ENCODE data around the gene YPEL1.
"Not testable (repeated sequence)": the region's sequence is repeated elsewhere in the genome, so short reads cannot be mapped to it uniquely, and the experiment has no call there.

Gene YPEL1

DNA sequence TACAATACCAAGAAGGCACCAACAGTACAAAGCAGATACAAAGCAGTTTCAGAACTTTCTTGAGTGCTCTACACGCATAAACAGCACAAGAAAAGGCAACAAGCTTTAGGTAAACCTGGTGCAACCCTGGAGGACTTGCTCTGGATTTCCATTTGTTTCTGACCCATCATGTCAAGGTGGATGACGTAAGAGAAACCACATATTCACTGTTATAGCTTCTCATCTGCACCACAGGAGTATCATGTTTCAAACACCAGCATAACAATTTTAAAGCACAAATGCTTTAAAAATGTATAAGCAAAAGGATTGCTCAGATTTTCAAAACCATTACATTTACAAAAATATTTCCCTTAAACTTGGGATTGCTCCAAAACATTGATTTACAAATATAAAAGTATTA, 25.0 kb upstream of the YPEL1 start:
- peaks cover 27% of the 10 kb centered on the region for H3K4me1 Mint-ChIP-seq
- CTCF ChIA-PET = no interaction called here
- H3K27me3 Mint-ChIP-seq = no peaks in the 10 kb centered on the region
- no peak overlapping the region for H3K4me3 Mint-ChIP-seq
- no peak for DNase-seq
- H3K36me3 Mint-ChIP-seq = peaks cover 40% of the 10 kb centered on the region
- H3K27ac Mint-ChIP-seq = no peak overlapping the region
- H3K9me3 Mint-ChIP-seq = no peaks in the 10 kb centered on the region

DNA sequence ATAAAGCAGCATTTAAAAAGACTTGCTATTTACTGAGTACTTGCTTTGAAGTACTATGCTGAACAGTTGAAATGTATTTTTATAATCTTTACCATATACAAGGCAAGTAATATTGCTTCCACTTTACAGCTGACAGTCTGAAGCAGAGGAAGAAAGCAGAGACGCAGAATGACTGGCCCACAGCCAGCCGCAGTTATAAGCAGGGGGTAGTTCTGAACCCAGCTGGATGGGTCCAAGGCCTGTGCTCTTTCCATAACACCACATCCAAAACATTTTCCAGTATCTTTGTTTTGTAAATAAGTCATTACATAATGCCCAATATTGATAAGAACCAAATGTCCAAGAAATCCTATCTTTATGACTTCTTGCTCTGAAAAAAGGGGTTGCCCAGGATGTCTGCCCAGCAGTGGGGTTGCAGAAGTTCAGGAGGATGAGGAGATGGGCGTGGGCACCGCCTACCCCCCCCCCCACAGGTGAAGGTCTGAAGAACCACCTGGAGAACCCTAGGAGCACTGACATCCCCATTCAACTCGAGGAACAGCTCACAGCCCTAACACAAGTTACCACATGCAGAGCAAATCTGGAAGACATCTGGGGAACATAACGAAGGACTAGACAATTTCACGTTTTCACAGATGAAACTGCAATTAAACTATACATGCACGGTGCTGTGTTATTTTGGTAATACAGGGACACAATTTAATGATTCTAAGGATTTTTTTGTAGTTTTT, 24.2 kb upstream of the YPEL1 start:
- no peak for DNase-seq
- H3K9me3 Mint-ChIP-seq = no peaks in the 10 kb centered on the region
- H3K36me3 Mint-ChIP-seq = peaks cover 34% of the 10 kb centered on the region
- peaks cover 19% of the 10 kb centered on the region for H3K4me1 Mint-ChIP-seq
- H3K27ac Mint-ChIP-seq = no peak overlapping the region
- CTCF ChIA-PET = no interaction called here
- H3K27me3 Mint-ChIP-seq = no peaks in the 10 kb centered on the region
- H3K4me3 Mint-ChIP-seq = no peak overlapping the region

DNA sequence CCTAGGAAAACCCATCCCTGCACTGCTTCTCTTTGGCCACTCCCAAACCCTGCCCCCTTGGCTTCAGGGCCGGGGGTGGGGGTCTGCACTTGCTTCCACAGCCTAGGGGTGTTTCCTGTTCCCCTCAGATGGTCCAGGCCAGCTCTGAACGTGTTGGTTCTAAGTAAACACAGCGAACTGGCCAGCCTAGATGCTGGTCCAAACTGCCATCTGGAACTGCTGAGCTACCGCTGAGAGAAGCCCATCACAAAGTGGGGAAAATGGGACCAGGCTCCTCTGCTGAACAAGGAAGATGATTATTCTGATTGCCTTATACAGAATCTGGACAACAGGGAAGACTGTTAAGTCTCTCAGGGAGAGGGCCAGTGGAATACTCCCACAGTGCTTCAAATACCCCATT, 23.5 kb upstream of the YPEL1 start:
- H3K9me3 Mint-ChIP-seq = no peaks in the 10 kb centered on the region
- H3K27ac Mint-ChIP-seq = no peak overlapping the region
- H3K36me3 Mint-ChIP-seq = peaks cover 31% of the 10 kb centered on the region
- no peak for DNase-seq
- CTCF ChIA-PET = no interaction called here
- no peak overlapping the region for H3K4me3 Mint-ChIP-seq
- H3K27me3 Mint-ChIP-seq = no peaks in the 10 kb centered on the region
- H3K4me1 Mint-ChIP-seq = peaks cover 12% of the 10 kb centered on the region

DNA sequence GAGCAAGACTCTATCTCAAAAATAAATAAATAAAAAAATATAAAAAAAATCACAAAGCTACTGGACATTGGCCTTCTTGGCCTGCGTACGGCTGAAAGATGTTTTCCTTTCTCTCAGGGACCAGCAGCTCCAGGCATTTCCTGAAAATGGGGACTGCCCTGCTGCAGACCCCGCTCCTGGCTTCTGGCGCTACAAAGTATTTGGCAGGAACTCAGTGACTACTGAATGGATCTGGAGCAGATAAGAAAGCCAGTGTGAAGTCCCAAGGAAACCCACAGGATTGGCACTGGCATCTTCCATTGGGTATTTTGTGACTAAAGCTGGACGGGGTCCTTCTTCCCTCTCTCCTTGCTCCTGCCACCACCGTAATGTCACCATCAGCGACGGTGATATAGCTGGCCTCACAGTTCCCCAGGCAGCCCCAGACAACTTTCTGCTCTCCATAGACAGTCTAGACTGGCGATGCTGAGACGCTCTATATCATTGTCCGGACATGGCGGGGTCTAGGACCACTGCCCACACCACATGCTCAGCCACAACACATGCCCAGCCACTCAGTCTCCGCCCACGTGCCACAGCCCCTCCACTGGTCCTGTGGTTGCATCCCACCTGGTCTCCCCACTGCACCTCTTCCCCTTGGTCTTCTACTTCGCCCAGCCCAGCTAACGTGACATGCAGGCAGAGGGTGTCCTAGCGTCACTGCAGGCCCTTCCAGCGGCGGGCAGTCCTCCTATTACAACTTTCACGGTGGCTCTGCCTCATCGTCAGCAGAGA, 22.7 kb upstream of the YPEL1 start:
- CTCF ChIA-PET = no interaction called here
- Mint-ChIP-seq H3K27ac (no peak overlapping the region), H3K36me3 (peaks cover 25% of the 10 kb centered on the region), H3K4me1 (peaks cover 5% of the 10 kb centered on the region), H3K27me3 (no peaks in the 10 kb centered on the region), H3K9me3 (no peaks in the 10 kb centered on the region), H3K4me3 (no peak overlapping the region)
- DNase-seq = no peak

DNA sequence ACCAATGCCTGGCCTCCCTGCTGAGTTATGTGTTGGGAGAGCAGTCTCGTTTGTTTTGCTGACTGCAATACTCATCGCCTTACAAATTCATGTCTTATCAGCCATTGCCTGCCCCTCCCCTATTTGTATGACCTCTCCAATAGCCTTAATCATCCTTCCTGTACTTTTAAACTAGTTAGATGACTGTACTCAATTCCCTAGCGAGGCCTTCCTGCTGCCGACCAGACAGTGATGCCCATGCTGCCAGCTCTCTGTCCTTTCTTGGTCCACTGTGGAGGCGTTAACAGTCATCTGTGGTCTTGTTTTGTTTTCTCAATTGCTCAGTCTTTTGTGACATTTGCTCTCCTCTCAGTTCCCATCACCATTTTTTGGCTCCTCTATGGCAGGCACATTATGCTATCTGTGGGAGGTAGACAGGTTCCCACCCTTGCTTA, 20.3 kb upstream of the YPEL1 start:
- CTCF ChIA-PET = no interaction called here
- no peak for DNase-seq
- H3K27me3 Mint-ChIP-seq = no peaks in the 10 kb centered on the region
- no peak overlapping the region for H3K4me3 Mint-ChIP-seq
- H3K9me3 Mint-ChIP-seq = no peaks in the 10 kb centered on the region
- H3K36me3 Mint-ChIP-seq = peaks cover 13% of the 10 kb centered on the region
- H3K27ac Mint-ChIP-seq = peak overlapping the region; percentile 66
- H3K4me1 Mint-ChIP-seq = no peaks in the 10 kb centered on the region

DNA sequence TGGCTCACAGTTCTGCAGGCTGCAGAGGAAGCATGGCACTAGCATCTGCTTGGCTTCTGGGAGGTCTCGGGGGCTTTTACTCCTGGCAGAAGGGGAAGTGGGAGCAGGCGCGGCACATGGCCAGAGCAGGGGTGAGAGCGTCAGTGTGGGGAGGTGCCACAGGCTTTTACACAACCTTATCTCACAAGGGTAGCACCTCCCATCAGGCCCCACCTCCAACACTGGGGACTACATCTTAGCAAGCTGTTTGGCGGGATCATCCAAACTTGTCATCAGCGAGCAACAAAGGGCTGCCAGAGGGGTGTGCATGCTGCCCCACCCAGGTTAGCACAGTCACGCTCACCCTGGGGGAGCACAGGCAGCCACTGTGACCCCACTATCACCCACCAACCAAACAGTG, 18.9 kb upstream of the YPEL1 start:
- Mint-ChIP-seq H3K9me3 (no peaks in the 10 kb centered on the region), H3K4me1 (no peaks in the 10 kb centered on the region), H3K27ac (no peak overlapping the region), H3K27me3 (no peaks in the 10 kb centered on the region), H3K4me3 (no peak overlapping the region), H3K36me3 (peaks cover 12% of the 10 kb centered on the region)
- CTCF ChIA-PET = no interaction called here
- DNase-seq = no peak

DNA sequence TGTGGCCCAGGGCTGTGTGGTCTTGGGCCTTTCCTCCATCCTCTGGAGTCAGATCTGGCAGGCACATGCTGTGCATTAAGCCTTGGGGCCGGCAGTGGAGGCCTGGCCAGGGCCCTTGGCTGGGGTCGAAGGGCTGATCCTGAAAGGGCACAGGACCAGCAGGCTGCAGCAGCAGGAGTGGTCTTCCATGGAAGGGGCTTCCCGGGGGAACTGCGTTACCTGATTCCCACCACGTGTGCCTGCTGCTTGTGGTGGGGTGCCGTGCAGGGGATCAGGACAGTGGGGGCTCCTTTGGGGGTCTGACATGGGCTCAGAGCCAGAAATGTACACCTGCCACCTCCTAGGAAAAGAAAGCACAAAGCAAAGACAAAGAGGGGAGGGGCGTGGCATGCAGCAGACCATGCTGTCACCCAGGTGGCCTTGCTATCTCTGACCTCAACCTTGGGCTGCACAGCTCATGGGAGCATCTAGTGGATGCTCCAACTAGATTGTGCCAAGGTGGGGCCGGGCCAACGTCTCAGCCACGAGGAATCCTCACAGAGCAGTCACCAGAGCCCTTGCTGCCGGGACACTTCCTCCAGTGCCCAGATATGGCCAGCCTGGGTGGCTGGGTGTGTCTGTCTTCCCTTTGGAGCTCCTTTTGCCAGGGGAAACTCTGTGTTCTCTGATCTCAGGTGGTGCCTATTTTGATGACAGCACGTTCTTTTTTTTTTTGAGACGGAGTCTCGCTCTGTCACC, 17.9 kb upstream of the YPEL1 start:
- Mint-ChIP-seq H3K27me3 (no peaks in the 10 kb centered on the region), H3K27ac (no peak overlapping the region)
- CTCF ChIA-PET = no interaction called here

DNA sequence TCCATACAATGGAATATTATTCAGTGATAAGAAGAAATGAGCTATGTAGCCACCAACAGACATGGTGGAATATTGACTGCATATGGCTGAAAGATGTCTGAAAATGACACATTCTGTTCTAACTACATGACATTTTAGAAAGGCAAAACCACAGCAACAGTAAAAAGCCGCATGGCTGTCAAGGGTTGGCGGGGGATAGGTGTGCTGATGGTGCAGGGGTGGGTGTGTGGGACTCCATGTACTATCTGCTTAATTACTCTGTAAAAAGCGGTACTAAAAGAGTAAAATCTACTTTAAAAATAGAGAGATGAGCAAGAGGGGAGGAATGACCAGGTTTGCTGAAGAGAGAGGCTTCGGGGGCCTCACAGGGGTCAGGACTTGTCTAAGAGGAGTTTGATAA, 16.7 kb upstream of the YPEL1 start:
- CTCF ChIA-PET = no interaction called here
- DNase-seq = no peak
- Mint-ChIP-seq H3K9me3 (no peaks in the 10 kb centered on the region), H3K4me3 (no peak overlapping the region), H3K4me1 (no peaks in the 10 kb centered on the region), H3K27ac (no peak overlapping the region), H3K36me3 (peaks cover 3% of the 10 kb centered on the region), H3K27me3 (no peaks in the 10 kb centered on the region)

More for the DNA sequence above, 17.9 kb upstream of the YPEL1 start:
- no peak for DNase-seq
- Mint-ChIP-seq H3K4me3 (no peak overlapping the region), H3K4me1 (no peaks in the 10 kb centered on the region), H3K9me3 (no peaks in the 10 kb centered on the region), H3K36me3 (peaks cover 8% of the 10 kb centered on the region)

DNA sequence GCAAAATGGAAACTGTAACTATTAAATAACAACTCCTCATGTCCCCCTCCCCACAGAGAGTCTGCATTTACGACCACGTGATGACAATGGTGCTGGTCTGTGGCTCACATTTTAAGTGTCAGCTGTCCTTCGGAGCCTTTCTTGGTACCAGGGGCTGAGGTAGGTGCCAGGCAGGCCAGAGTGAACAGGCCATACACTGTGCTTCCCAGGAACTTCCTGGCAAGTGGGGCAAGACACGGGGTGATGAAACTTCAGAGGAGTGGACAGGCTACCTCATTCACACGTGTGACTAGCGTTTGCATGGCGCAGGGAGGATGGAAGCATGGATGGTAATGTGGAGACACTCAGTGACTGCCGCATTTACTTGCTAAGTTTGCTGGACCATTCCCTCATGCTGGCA, 10.4 kb upstream of the YPEL1 start:
- DNase-seq = no peak
- CTCF ChIA-PET = interaction anchor here (0.6 kb wide), 1 partner anchor 1490 kb away, joined by 4 read pairs; no protein-coding TSS in a partner anchor
- no peaks in the 10 kb centered on the region for H3K36me3 Mint-ChIP-seq
- no peaks in the 10 kb centered on the region for H3K27me3 Mint-ChIP-seq
- no peaks in the 10 kb centered on the region for H3K4me1 Mint-ChIP-seq
- H3K27ac Mint-ChIP-seq = no peak overlapping the region
- H3K4me3 Mint-ChIP-seq = no peak overlapping the region
- H3K9me3 Mint-ChIP-seq = no peaks in the 10 kb centered on the region

DNA sequence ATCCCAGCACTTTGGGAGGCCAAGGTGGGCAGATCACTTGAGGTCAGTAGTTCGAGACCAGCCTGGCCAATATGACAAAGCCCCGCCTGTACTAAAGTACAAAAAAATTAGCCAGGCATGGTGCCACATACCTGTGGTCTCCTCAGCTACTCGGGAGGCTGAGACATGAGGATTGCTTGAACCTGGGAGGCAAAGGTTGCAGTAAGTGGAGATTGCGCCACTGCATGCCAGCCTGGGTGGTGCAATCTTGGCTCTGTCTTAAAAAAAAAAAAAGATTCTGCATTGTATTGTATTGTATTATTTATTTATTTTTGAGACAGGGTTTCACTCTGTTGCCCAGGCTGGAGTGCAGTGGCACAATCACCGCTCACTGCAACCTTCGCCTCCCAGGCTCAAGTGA, 9.3 kb upstream of the YPEL1 start:
- H3K4me3 Mint-ChIP-seq, H3K27me3 Mint-ChIP-seq, DNase-seq, H3K4me1 Mint-ChIP-seq, H3K27ac Mint-ChIP-seq, H3K9me3 Mint-ChIP-seq, H3K36me3 Mint-ChIP-seq, CTCF ChIA-PET: not testable (repeated sequence)

DNA sequence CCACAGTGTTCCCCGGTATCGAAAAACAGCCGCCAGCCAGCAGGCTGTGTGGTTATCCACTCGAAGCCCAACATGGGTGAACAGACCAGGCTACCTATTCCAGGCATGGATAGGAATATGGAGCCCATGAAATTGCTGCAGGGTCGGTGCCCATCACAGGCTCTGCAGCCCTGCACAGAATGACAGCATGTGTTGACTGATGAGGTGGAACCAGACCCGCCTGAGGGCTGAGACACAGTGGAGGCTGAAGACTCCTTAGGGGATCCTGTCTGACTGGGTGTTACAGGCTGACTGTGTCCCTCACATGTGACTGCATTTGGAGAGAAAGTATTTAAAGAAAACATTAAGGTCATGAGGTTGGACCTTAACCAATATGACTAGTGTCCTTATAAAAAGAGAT, 6.2 kb upstream of the YPEL1 start:
- CTCF ChIA-PET = no interaction called here
- Mint-ChIP-seq H3K4me1 (no peaks in the 10 kb centered on the region), H3K27ac (no peak overlapping the region), H3K27me3 (peaks cover 28% of the 10 kb centered on the region), H3K9me3 (no peaks in the 10 kb centered on the region), H3K36me3 (no peaks in the 10 kb centered on the region), H3K4me3 (no peak overlapping the region)
- DNase-seq = no peak

DNA sequence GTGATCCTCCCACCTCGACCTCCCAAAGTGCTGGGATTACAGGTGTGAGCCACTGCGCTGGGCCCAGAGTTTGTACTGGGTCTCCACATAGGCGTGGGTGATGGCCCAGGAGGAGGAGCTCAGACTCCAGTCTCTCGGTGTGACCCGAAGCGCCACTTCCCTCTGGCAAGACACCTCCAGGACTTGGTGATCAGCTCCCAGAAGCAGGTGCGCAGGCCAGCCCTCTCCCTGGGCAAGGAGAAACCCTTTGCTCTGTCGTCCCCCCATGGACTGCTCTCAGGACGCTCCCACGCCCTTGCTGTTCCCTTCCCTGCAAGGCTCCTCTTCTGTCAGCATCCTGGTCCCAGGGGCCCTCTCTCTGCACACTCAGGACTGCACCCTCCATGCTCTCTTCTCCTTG, 5.5 kb upstream of the YPEL1 start:
- DNase-seq = no peak
- H3K9me3 Mint-ChIP-seq = no peaks in the 10 kb centered on the region
- CTCF ChIA-PET = no interaction called here
- H3K4me3 Mint-ChIP-seq = no peak overlapping the region
- H3K27me3 Mint-ChIP-seq = peaks cover 35% of the 10 kb centered on the region
- no peaks in the 10 kb centered on the region for H3K36me3 Mint-ChIP-seq
- H3K4me1 Mint-ChIP-seq = no peaks in the 10 kb centered on the region
- no peak overlapping the region for H3K27ac Mint-ChIP-seq

DNA sequence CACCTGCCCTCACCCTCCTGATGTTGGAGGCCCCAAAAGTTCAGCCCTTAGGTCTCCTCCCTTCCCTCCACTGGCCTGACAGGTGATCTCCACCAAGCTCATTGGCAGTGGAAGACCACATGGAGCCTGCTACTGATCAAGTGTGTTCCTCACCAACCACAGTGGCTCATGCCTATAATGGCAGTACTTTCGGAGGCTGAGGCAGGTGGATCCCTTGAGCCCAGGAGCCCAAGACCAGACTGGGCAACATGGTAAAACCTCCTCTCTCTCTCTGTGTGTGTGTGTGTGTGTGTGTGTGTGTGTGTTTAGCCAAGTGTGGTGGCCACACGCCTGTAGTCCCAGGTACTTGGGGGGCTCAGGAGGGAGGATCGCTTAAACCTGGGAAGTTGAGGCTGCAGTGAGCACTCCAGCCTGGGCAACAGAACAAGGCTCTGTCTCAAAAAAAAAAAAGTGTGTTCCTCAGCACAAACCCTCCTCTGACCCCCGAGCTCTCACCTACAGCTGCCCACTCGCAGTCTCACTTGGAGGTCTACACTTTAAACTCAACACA, 4.3 kb upstream of the YPEL1 start:
- H3K36me3 Mint-ChIP-seq = no peaks in the 10 kb centered on the region
- H3K9me3 Mint-ChIP-seq = no peaks in the 10 kb centered on the region
- no peak overlapping the region for H3K27ac Mint-ChIP-seq
- CTCF ChIA-PET = no interaction called here
- DNase-seq = no peak
- H3K4me3 Mint-ChIP-seq = no peak overlapping the region
- peaks cover 4% of the 10 kb centered on the region for H3K4me1 Mint-ChIP-seq
- peaks cover 35% of the 10 kb centered on the region for H3K27me3 Mint-ChIP-seq

DNA sequence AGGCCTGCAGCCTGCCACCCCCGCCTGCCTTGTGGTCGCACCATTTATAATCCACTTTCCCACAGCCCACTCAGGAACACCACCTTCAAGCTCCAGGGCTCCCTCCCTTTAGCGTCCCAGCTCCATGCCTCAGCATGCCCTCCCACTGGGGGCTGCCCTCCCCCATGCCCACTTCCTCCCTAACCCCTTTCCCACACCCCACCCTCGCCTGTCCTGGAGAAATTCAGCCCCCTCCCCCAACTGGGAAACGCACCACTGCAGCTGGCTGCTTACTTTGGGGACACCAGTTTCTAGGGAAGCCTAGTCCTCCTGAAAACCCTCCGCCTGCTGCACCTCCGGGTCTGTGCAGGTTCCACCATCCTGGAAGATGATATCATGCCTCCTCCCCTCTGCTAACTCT, 3.4 kb upstream of the YPEL1 start:
- peaks cover 13% of the 10 kb centered on the region for H3K4me1 Mint-ChIP-seq
- DNase-seq = no peak
- H3K9me3 Mint-ChIP-seq = no peaks in the 10 kb centered on the region
- no peak overlapping the region for H3K4me3 Mint-ChIP-seq
- peaks cover 35% of the 10 kb centered on the region for H3K27me3 Mint-ChIP-seq
- H3K36me3 Mint-ChIP-seq = no peaks in the 10 kb centered on the region
- CTCF ChIA-PET = no interaction called here
- H3K27ac Mint-ChIP-seq = no peak overlapping the region

All from activated naive CD4-positive, alpha-beta T cell treated with anti-CD3 and anti-CD28 coated beads, Interleukin-2, amount 10 ng/mL, durations not matched to agents 7 days and 5 days (primary cell).